ENCODE data around the gene TEKT3. TPM values are rescaled to one million over a fixed set of nuclear protein-coding genes. Genes with fewer than 3 reads are reported as not detected.

The TEKT3 gene
- total RNA-seq, 1 experiment from 2014 or later = not detected

DNA sequence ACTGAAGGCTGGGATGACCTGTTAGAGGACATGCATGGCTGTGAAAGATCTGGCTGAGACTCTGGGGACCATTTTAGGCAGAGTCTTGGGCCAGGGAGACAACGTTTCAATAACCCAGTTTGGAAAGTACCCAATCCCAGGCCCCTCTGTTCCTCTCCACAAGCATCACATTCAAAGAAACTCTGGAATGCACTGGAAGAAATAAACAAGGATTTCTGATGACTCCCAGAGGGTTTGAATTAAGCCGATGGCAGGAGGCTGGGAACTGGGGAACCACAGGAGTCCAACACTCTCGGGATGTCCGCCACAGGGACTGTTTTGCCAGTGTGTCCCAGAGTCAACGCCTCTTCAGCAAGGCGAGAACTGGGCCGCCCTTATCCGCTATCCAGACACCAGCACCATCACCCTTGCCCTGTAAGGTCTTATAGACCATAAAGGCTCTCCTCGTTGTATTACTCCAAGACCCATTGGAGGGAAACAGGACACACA, 79.6 kb downstream of the TEKT3 start:
- Histone ChIP-seq H3K27ac (no peak overlapping the region), H3K9me3 (replicated peaks) (no peaks in the 10 kb centered on the region), H3K36me3 (no peaks in the 10 kb centered on the region), H3K27me3 (peaks cover 5% of the 10 kb centered on the region; the same call in 1 of the 2 replicates), H3K4me1 (no peaks in the 10 kb centered on the region), H3K4me3 (no peak overlapping the region)
- no peak for DNase-seq

DNA sequence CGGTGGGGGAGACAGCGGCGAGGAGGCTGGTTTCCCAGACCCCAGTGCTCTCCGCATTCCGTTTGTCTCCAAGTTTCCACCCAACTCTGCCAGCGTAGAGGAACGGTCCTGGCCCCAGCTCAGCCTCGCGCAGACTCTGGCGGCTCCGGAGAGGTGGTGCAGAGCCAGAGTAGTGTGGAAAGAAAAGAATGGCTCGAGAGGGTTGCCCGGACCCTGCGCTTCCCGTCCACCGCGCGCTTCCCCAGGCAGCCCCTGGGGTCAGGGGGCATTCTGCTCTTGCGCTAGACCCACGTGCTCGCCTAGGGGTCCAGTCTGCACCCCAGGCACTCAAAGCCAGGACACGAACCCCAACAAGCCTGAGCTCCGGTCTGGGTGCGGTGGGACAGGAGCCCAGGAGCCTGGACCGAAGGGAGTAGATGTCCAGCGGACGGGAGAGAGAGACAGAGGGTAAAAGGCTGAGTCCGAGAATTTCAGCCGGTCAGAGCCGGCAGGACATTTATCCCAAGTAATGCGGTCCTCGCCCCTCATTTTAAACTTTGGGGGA, 80.1 kb downstream of the TEKT3 start:
- H3K4me3 ChIP-seq = no peak overlapping the region
- no peaks in the 10 kb centered on the region for H3K9me3 ChIP-seq (replicated peaks)
- H3K27me3 ChIP-seq = peaks cover 5% of the 10 kb centered on the region; the same call in 1 of the 2 replicates
- H3K4me1 ChIP-seq = no peaks in the 10 kb centered on the region
- no peak overlapping the region for H3K27ac ChIP-seq
- no peak for DNase-seq
- H3K36me3 ChIP-seq = no peaks in the 10 kb centered on the region

DNA sequence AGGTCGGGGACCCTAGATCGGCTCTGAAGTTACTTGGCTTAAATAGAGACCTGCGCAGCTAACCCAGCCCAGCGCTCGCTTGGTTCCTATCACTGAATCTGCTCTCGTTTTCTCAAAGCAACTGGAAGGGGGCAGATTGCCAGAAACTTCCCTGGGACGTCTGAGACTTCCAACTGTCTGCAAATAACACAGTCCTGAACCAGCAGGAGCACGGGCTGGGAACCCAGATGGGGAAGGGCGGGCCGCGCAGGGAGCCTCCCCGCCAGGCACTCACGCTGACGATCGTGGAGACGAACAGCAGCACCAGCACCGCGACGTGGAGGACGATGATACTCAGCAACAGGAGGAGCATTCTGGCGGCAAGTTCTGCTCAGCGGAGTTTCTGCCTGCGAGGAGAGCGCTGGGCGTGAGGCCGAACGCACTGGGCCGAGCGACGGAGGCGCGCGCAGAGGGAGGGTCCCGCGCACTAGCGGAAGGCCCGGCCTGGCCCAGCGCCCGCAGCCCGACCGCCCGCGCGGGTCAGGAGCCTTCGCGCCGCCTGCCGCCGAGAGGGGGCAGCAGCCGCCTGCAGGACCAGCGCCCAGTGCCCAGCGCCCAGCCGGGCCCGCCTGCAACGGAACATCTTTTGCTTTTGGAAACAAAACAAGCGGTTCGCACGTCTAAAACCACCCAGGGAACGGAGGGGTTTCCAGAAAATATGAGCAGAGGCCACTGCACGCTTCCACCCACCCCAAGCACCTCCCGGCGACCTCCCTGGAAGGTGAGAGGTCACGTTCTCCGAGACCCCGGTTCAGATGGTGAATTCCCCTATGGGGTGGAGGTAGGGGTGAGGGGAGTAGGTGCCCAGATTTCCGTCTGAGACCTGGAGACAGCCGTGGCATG, 80.8 kb downstream of the TEKT3 start:
- peak; percentile 87 to 94 for DNase-seq
- Histone ChIP-seq H3K9me3 (replicated peaks) (no peaks in the 10 kb centered on the region), H3K36me3 (no peaks in the 10 kb centered on the region), H3K4me1 (no peaks in the 10 kb centered on the region), H3K27ac (peak overlapping the region; percentile 4; the same call in 1 of the 2 replicates), H3K27me3 (peaks cover 5% of the 10 kb centered on the region; the same call in 1 of the 2 replicates), H3K4me3 (peak overlapping the region; percentile 60)

DNA sequence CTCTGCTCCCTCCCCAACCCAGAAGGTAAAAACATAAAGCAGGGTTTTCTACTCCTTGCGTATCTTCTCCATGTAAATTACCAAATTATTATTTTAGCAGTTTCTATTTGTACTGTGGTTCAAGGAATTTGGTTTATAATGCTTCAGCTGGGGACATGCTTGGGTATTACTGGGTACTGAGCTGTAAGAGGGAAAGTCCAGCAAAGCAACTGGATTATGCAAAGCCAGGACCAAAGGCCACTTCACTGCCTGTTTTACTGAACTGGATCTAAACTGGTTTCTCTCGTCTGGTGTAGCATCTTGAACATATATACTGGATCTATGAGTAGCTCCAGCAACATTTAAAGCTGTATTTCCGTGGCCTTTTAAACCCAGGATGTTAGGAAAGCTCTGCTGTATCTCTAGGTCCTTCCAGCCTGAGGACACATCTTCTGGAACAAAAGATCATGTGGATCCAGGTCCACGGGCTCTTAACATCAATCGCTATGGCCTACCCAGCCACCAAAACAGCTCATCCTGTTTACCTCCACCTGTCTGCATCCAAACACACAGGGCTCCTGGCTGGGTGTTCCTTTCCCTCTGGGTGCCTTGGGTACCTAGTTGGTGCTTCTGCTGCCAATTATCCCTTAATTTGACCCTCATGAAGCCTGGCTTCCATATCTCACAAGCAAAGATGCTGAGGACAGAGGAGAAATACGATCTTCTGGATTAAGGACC, 83.4 kb downstream of the TEKT3 start:
- no peaks in the 10 kb centered on the region for H3K36me3 ChIP-seq
- no peaks in the 10 kb centered on the region for H3K4me1 ChIP-seq
- no peaks in the 10 kb centered on the region for H3K9me3 ChIP-seq (replicated peaks)
- no peak overlapping the region for H3K4me3 ChIP-seq
- H3K27me3 ChIP-seq = no peaks in the 10 kb centered on the region
- DNase-seq = no peak
- no peak overlapping the region for H3K27ac ChIP-seq

DNA sequence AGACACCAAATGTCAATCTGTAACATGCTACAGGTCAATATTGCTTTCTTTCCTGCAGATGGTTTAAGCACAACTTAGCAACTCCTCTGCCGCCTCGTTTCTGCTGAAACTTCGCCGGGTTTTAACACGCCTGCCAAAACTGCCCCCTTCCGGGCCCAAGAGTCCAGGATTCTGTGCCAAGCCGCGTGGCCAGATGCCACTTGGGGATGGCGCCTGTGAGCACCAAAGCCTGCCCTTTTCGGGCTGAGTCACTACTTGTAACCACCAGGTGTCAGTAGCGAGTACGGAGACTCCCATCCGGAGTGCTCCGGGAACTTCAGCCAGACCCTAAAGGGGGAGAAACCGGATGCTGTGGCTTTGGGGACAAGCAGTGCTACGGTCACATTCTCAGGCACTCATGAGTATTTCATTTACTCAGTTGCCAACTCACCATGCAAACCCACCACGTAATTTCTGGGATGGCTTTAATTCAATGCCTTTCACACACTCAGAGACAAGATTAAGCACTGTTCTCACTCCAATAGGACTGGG, 84.1 kb downstream of the TEKT3 start:
- no peaks in the 10 kb centered on the region for H3K27me3 ChIP-seq
- H3K4me1 ChIP-seq = no peaks in the 10 kb centered on the region
- H3K27ac ChIP-seq = no peak overlapping the region
- peak; percentile 82 to 94 for DNase-seq
- no peak overlapping the region for H3K4me3 ChIP-seq
- H3K9me3 ChIP-seq (replicated peaks) = no peaks in the 10 kb centered on the region
- no peaks in the 10 kb centered on the region for H3K36me3 ChIP-seq

DNA sequence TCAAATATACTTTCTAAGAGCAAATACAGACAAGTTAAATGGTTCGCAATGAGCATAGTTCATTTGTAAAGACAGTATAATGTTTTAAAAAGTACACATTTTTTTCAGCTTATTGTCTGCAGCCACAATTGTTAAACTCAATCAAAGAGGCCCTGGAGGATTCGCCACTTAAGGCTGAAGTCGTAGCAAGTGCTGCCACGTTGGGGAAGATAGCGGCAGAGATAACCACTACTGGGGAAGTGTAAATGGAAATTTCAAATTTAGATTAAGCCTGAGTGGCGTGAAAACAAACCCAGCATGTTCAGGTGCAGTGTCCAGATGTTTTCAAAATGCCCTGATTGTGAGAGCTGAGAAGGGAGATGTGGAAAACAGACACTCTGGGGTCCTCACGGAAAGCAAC, 84.7 kb downstream of the TEKT3 start:
- Histone ChIP-seq H3K27ac (no peak overlapping the region), H3K27me3 (no peaks in the 10 kb centered on the region), H3K36me3 (no peaks in the 10 kb centered on the region), H3K9me3 (replicated peaks) (no peaks in the 10 kb centered on the region), H3K4me3 (no peak overlapping the region), H3K4me1 (no peaks in the 10 kb centered on the region)
- DNase-seq = no peak

DNA sequence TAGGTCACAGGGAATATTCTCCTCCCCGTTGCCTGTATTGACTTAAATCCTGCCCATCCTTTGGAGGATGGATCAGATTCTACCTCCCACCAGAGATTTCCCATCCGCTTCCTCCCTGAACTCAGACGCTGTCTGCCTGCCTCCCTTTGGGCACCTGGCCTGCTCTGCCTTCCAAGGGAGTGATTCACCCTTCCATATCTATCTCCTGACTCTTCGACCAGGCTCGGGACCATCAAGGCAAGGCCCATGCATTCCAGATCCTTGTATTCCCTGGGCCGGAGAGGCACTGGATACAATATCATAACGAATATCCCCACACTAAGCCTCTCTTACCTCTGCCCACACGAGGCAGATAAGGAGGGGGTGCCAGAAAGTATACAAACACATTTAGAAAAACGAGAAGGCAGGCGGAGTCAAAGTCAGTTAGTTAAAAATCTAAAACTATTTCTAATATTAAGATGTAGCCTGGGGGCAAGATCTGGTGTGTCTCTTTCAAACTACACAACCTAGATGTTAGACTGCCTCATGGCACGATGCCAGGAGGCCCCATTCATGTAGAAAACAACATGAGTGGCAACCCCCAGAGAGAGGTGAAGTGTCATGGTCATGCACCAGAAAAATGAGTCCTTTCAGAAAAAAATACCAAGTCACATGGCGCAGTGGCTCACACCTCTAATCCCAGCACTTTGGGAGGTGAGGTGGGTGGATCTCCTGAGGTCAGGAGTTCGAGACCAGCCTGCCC, 85.5 kb downstream of the TEKT3 start:
- no peaks in the 10 kb centered on the region for H3K36me3 ChIP-seq
- H3K9me3 ChIP-seq (replicated peaks) = no peaks in the 10 kb centered on the region
- no peak overlapping the region for H3K27ac ChIP-seq
- no peak overlapping the region for H3K4me3 ChIP-seq
- no peaks in the 10 kb centered on the region for H3K4me1 ChIP-seq
- no peaks in the 10 kb centered on the region for H3K27me3 ChIP-seq
- peak in 1 of 2 experiments; percentile 34 for DNase-seq

Other genes with a start within 250 kb of the TEKT3 start
- gene PMP22, start 76.3 kb downstream of the TEKT3 start, total RNA-seq (2014; rRNA removed; shearing (Covaris generic)) = 7.2 and 7.9 TPM in 2 replicates
- gene CDRT4, start 126.0 kb upstream of the TEKT3 start, total RNA-seq (2014; rRNA removed; shearing (Covaris generic)) = 0.04 TPM in 1 of 2 replicates, not detected in the other
- 0.48 and 1.4 TPM in 2 replicates for gene TVP23C, start 221.9 kb upstream of the TEKT3 start, total RNA-seq (2014; rRNA removed; shearing (Covaris generic))

All from SJCRH30 (cell line).